IPS-11a (cell line): ENCODE measurements around the gene CWF19L2.
"Not testable (repeated sequence)": the region's sequence is repeated elsewhere in the genome, so short reads cannot be mapped to it uniquely, and the experiment has no call there.

Experiments used
- H3K4me3 ChIP-seq: one replicate; pipeline ENCODE4 v1.5.1; 2013; ENCODE audit warnings: low read depth, low read length, control low read depth

The CWF19L2 gene

DNA sequence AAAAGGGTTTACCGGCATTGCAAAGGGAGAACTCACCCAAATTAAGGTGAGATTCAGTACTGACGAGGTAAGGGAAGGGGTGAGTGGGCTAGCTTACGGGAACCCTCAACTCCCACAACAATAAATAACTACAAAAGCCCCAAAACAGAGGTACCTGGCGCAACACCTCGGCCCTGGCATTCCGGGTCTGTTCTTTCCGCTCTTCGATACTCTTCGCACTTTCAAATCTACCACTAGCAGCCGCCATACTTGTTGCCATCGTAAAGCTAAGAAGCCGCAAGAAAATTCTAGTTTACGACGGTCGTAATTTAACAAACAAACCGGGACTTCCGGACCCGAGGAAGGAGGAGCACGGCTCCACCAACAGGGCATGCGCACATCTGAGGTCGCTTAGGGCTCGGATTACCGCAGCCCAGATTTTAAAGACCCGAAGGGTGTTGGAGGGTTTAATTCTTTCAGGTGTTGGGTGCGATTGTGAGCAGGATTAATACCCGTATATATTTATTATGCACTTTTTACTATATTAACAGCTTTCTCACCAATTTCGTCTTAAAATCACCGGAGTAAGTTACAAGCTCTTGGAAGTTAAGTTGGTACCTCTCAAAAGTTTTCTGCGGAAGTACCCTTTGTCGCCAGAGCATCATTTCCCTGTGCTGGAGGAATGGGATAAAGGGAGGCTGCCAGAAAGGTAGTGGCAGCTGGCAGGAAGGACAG lies at the start of gene CWF19L2:
TSS of gene CWF19L2 (minus strand) at position 268 of the 714 bp plus-strand sequence. CDS start at position 259, 9 bp downstream.
- H3K4me3 ChIP-seq: peak within 1 kb of the TSS; percentile 100

DNA sequence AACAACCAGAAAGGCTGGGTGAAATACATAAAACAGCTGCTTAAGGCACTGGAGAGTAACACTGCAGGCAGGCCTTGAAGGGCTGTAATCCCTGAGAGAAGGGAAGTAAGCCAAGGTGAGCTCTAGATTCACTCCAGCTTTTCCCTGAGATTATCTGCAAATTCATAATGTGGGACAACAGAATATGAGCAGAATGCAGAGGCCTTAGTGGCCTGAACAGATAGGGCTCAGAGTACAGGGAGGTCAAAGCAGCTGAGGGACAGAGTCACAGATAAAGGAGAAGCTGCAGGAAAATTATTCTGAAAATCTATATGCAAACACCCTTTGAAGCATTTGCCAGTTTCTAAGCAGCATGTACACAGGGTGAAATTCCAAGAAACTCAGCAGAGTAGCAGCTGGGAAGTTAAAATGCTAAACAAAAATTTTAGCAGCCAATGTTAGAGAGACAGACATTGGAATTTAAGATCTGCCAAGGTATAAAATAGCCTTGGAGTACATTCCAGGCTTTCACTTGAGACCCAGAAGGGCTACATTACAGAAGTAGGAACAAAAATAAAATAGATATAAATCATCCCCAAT lies 48.1 kb upstream of the CWF19L2 start:
- no peak overlapping the region for H3K4me3 ChIP-seq

DNA sequence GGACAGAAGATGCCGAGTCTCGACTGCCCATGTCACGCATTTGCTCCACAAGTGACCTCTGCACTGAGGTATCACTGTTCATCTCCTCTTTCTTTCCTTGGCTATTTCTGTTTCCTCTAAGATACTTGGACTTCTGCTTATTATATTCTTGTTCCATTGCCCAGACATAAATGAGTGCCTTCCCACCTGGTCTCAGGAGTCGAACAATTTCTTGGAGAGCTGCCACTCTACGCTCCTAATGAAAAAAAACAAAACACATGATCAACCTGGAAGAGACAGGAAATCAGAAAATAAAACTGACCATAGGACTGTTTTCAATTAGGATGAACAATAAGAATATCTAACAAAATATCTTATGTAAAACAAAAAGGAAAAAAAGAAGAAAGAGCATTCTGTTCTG lies 47.4 kb upstream of the CWF19L2 start:
- H3K4me3 ChIP-seq: no peak overlapping the region

DNA sequence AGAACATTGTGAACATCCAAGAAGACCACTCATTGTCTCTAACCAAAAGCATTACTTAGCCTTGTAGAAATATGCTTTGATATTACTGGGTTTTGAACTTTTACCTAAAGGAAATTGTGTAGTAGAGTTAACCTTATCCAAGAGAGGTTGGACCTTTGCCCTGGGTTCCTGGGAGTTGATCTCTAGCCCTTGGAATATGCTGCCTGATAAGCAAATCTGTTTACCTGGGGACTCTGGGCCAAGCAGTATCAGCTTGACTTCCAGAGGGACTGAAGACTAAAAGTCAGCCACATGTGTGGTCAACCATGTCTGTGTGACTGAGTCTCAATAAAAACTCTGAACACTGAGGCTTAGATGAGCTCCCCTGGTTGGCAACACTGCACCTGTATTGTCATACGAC lies 44.1 kb upstream of the CWF19L2 start:
- H3K4me3 ChIP-seq: no peak overlapping the region

DNA sequence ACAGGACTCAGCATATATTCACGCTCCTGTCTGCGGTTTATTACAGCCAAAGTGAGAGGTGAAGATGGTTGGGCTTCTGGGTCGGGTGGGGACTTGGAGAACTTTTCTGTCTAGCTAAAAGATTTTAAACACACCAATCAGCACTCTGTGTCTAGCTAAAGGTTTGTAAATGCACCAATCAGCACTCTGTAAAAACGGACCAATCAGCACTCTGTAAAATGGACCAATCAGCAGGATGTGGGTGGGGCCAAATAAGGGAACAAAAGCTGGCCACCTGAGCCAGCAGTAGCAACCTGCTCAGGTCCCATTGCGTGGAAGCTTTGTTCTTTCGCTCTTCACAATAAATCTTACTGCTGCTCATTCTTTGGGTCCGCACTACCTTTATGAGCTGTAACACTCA lies 39.7 kb upstream of the CWF19L2 start:
- not testable (repeated sequence) for H3K4me3 ChIP-seq

DNA sequence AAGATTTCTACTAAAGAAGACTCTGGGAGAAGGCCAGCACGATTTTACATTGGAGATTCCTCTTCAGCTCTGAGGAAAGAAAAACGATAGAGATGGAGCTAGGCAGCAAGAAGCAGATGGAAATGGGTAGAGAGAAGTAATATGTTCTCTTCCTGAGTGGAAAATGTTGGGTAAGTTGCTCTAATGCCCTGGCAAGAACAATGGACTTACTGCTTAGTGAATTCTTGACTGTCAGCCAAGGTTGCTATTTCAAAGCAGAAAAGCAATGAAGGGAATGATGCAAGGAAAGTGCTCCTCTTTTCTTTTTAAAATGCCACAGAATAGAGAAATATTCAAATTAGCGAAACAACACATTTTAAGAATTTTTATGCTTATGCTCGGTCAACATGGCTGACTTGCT lies 38.4 kb upstream of the CWF19L2 start:
- H3K4me3 ChIP-seq: no peak overlapping the region

DNA sequence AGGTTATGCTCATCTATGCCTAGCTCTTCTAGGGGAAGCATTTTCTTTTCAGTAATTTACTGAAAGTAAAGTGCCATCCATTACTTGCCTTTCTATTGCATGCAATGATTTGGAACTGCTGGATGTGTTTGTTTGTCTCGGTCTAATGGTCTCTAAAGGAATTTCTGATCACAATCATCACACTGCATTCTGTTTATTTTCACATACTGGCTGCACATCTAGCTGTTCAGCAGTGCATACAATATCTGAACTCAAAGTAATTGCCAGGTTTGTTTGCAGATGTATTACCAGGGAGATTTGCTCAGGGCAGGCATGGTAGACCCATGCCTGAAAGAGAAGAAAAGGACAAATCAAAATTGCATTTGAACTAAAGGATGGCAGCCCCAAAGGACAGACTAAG lies 36.4 kb upstream of the CWF19L2 start:
- no peak overlapping the region for H3K4me3 ChIP-seq

DNA sequence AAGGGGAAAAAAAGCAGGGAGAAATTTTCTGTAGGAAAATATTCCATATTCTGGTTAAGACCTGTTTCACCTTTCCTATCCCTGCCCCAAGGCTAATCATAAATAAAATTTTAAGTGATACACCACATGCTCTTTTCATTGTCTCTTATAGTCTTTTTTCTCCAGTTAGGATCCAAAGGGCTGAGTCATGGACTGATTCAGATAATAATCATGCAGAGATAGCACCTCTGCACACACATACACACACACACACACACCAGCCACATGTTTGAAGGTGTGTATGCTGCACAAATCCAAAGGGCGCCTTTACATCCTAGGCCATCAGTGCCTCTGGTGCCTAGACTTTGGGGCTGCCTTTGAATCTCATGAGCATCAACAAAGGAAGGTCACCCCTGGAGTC lies 35.5 kb upstream of the CWF19L2 start:
- H3K4me3 ChIP-seq: no peak overlapping the region

DNA sequence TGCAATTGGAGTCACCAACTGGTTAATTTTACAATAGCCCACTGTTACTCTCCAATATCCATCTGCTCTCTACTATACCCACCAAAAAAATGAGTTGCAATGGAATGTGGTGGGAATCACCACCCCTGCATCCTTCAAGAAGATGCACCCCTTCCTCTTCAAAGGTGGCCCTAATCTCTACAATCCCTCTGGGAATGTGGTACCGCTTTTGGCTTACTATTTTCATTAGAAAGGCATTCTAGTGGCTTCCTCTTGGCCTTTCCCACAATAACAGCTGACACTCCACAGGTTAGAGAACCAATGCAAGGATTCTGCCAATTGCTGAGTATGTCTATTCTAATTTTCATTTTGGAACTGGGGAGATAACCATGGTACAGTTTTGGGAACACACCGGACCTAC lies 33.2 kb upstream of the CWF19L2 start:
- no peak overlapping the region for H3K4me3 ChIP-seq

DNA sequence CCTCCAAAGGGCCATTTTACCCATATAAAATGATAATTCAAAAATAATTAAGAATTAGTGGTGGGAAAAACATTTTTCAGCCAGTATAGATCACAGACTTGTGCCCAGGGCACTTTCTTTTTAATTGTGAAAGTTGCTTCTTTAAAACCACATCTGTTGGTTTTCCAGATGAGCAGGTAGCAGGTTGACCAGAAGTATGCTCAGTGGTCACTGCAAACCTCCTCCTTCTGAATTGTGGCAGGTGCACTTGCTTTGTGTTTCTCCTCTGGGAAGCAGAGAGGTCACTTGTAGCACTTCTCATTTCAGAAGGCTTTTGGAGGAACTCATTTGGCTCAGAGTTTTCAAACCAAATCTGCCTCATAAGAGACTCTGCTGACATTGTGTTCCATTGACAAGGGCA lies 24.6 kb upstream of the CWF19L2 start:
- H3K4me3 ChIP-seq: no peak overlapping the region

DNA sequence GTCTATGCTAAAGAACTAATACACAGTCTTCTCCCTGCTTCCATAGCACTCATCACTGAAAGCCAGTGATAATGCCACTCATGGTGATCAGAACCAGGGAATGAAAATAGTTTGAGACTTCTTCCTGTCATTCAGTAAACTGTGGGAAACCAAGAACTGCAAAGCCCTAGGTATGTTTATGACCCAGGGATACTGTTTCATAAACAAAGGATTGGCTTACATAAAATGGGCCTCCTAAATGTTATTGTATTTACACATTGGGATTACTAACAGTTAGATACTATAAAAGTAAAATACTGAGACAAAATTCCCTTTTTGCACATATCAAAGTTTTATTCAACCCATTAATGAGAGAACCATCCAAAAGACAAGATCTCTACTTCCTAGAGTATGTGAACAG lies 21.3 kb upstream of the CWF19L2 start:
- no peak overlapping the region for H3K4me3 ChIP-seq

DNA sequence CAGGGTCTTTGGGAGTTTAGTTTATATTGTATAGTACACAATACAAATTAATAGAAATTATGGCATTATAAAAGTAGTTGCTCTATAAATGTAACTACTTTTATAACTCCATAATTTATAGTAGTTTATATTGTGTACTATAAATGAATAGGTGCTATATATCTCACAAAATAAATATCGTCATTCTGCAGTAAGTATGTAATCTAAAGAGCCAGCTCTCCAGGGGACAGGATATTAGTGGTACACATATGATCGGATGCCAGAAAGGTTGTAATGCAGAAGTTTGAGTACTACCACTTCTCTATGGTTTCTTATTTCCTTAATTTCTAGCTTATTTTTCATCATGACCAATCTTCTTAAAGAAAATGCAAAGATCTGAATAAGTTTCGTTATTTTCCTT lies 20.2 kb upstream of the CWF19L2 start:
- no peak overlapping the region for H3K4me3 ChIP-seq

DNA sequence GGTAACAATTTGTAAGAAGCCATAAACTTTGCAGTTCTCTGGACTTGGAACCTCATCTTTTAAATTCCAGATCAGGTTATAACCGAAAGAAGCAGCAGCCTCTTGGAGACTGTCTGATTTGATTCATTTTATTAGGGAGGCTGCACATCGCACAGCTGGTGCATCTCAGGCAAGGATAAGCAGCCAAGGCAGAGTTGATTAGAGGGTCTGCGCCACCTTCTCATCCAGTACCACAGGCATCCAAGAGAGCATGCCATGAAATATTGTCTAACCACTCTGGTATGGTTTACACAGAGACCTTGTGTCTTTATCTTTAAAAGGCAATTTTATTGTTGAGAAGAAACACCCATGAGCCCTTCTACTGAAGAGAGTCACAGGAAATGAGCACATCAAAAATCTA lies 16.2 kb upstream of the CWF19L2 start:
- H3K4me3 ChIP-seq: no peak overlapping the region

DNA sequence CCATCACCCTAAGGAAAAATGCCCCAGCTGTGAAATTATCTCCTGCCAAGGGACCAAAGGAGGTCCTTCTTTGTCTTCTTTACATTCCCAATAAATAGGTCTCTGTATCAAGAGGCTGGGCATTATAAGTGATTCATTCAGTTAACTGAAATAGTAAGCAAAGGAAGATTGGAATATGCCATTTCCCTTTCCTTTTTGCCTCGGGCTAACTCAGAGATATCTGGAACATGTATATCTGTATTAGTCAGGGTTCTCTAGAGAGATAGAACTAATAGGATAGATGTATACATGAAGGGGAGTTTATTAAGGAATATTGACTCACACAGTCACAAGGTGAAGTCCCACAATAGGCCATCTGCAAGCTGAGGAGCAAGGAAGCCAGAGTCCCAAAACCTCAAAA lies 15.3 kb upstream of the CWF19L2 start:
- H3K4me3 ChIP-seq: no peak overlapping the region

DNA sequence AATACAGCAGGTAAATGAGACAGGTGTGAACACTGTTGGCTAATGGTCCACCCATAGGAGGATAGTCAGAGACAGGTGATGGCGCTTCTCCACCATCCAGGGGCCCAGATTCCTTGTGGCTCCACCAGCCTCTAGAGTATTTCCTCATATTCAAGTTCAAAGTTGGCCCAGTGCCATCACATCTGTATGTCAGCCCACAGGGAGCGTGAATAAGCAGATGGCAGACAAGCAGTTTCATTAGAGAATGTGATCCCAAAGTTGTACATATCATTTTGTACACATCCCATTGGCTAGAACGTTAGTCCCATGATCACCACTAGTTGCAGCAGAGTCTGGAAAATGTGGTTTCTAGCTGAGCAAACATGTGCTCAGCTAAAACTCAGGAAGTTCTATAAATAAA lies 11.0 kb upstream of the CWF19L2 start:
- no peak overlapping the region for H3K4me3 ChIP-seq

DNA sequence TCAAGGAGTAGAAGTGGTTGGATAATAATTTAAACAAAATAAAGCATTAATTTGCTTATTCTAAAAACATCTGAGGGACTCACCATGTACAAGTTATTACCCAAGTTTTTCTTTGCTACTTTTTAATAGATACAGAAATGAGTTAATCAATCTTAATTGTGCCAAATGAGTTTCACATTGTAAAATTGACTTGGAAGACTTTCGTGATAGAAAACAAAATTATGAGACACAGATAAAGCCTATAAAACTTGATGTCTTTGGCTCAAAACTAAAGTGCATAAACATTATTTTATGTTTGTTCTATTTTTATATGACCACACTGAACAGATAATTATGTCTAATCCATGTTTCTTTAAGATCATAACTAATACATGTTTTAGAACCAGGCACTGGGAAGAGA lies 10.1 kb upstream of the CWF19L2 start:
- H3K4me3 ChIP-seq: no peak overlapping the region

DNA sequence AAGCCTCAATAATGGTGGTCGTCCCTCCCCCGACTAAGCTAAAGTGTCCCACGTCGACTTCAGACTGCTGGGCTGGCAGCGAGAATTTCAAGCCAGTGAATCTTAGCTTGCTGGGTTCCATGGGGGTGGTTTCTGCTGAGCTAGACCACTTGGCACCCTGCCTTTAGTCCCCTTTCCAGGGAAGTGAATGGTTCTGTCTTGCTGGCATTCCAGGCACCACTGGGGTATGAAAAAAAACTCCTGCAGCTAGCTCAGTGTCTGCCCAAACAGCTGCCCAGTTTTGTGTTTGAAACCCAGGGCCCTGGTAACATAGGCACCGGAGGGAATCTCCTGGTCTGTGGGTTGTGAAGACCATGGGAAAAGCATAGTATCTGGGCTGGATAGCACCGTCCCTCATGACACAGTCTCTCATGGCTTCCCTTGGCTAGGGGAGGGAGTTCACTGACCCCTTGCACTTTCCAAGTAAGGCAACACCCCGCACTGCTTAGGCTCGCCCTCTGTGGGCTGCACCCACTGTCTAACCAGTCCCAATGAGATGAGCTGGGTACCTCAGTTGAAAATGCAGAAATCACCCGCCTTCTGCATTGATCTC lies 8.7 kb upstream of the CWF19L2 start:
- H3K4me3 ChIP-seq: not testable (repeated sequence)

DNA sequence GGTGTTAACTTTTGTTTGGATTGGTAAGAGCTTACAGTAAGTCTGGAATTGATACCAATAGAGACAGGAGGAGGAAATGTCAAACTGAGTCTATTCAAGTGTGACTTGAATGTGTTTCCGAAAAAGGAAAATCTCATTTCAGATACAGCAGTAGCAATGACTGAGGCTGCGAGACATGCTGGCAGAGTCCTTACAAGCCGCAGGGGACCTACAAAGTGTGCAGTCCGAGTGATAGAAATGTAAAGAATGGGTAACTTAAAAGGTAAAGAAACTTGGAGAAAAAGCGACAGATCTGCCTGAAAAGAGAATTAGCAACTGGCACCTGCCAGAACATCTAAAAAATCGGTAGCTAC lies 444 bp downstream of the CWF19L2 start:
- H3K4me3 ChIP-seq: peak overlapping the region; percentile 100

DNA sequence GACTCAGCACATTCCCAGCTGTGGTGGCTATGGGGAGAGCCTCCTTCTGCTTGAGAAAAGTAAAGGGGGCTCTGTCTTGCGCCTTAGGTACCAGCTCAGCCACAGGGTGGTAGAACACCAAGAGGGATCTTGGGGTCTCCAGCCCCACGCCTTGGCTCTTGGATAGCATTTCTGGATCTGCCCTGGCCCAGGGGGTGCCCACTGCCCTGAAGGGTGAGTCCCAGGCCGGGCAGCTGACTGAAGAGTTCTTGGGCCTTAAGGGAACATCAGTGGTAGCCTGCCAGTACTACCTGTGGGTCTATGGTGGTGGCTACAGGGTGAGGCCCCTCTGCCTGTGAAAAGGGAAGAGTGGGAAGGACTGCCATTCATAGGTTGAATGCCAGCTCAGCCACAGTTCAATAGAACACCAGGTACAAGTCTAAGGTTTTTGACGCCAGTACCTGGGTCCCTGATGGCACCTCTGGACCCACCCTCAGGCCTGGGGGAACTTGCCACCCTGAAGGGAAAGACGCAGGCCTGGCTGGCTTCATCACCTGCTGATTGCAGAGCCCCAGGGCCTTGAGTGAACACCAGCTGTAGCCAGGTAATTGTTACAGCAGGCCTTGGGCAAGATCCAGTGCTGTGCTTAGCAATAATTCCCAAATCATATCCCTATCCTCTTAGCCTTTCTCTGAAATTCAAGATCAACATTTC lies 3.9 kb downstream of the CWF19L2 start:
- H3K4me3 ChIP-seq: no peak overlapping the region

DNA sequence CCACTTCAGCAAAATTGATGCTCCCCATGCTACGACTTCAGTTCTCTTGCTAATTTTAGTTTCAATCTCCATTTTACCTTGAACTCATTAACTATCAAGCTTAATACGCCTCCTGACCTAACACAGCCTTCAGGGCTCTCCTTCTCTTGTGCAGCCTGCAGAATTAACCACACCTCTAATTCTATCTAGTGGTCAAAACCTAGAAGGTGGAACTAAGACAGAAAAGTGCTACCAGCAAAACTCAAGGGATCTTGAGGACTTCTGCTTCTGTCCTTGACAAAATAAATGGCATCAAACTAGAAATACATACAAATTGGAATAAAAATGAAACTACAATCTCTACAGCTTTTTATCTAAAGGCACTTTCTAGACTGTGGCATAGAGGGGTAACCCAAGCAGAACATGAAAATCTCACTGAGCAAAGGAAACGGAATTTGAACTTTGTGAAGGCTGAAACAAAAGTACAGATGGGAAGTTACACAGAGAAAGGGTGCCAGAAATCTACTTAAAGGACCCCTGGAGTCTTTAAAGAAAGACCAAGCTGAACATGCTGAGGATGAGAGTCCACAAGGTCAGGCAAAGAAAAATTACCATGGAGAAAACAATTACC lies 10.7 kb downstream of the CWF19L2 start:
- H3K4me3 ChIP-seq: no peak overlapping the region

DNA sequence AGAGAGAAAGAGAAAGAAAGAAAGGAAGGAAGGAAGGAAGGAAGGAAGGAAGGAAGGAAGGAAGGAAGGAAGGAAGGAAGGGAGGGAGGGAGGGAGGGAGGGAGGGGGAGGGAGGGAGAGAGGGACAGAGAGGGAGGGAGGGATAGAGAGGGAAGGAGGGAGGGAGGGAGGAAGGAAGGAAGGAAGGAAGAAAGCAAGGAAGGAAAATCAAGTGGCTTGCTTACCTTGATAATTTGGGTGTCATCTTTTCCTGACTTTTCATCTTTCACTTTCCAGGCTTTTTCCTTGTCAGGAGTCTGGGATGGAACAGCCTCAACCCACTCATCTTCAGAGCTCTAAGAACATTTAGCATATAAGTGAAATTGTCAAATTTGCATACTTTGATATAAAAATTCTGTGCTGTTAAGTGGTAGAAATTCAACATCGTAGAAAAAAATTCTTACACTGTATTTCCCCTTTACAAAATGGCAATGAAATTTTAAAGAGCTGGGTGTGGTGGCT lies 14.9 kb downstream of the CWF19L2 start:
- no peak overlapping the region for H3K4me3 ChIP-seq
